ENCODE results near the gene OPA3. TPM values are rescaled to one million over a fixed set of nuclear protein-coding genes. Genes with fewer than 3 reads are reported as not detected.
A peak's percentile ranks its signal among the peaks of the same experiment; 100 is the strongest.
"Not testable (repeated sequence)": the region's sequence is repeated elsewhere in the genome, so short reads cannot be mapped to it uniquely, and the experiment has no call there.

The OPA3 gene
- total and polyA plus RNA-seq, 8 donors: under 0.01 to 27.5 (median 3.7) TPM

- no peak for TF ChIP-seq POLR2AphosphoS5 (IDR thresholded peaks at IDR 0.05)
- TF ChIP-seq EP300 (IDR thresholded peaks at IDR 0.05): no peak
- TF ChIP-seq CTCF (IDR thresholded peaks at IDR 0.05): no peak
- TF ChIP-seq POLR2A (IDR thresholded peaks at IDR 0.05): no peak
- Histone ChIP-seq H3K4me1 (peaks cover 8 to 31% (median 15%) of the 10 kb centered on the region in 4 donors), H3K4me3 (no peak overlapping the region), H3K36me3 (peaks cover 48 to 92% (median 89%) of the 10 kb centered on the region in 4 donors), H3K9me3 (no peaks in the 10 kb centered on the region), H3K27me3 (no peaks in the 10 kb centered on the region), H3K27ac (peak overlapping the region in 3 of 5 donors; percentile 29 to 66 (median 46))
- DNase-seq: no peak
- intact Hi-C loops (cut with DNase I; ENCODE audit: low total_unique reads): no loop called here
- 89 to 100% (median 91%) methylated on average over 7 to 10 of the region's 10 CpGs for WGBS, 5 donors
Measured at GRCh38 chr19:45616704-45617017, 32.1 kb upstream of the OPA3 start.

GRCh38 chr19:45615795-45616703 is 31.4 kb upstream of the OPA3 start:
- Histone ChIP-seq H3K9me3 (no peaks in the 10 kb centered on the region), H3K4me3 (no peak overlapping the region), H3K27me3 (no peaks in the 10 kb centered on the region), H3K27ac (peak overlapping the region; percentile 16 to 76 (median 46)), H3K36me3 (peaks cover 44 to 92% (median 89%) of the 10 kb centered on the region in 4 donors), H3K4me1 (peaks cover 8 to 31% (median 15%) of the 10 kb centered on the region in 4 donors)
- intact Hi-C loops (cut with DNase I; ENCODE audit: low total_unique reads): no loop called here
- no peak for TF ChIP-seq EP300 (IDR thresholded peaks at IDR 0.05)
- TF ChIP-seq POLR2A (IDR thresholded peaks at IDR 0.05): no peak
- no peak for TF ChIP-seq CTCF (IDR thresholded peaks at IDR 0.05)
- TF ChIP-seq POLR2AphosphoS5 (IDR thresholded peaks at IDR 0.05): peak in 1 of 3 donors; percentile 9
- peak; percentile 88 to 96 for DNase-seq
- WGBS, 5 donors: 40 to 44% (median 42%) methylated on average over 28 to 37 of the region's 37 CpGs

GRCh38 chr19:45615056-45615455 is 30.5 kb upstream of the OPA3 start:
- DNase-seq; intact Hi-C loops (cut with DNase I; ENCODE audit: low total_unique reads); H3K27me3 ChIP-seq; H3K9me3 ChIP-seq; H3K4me3 ChIP-seq: not testable (repeated sequence)
- Histone ChIP-seq H3K4me1 (peaks cover 8 to 31% (median 15%) of the 10 kb centered on the region in 4 donors), H3K27ac (peak overlapping the region in 4 of 5 donors; percentile 48 to 76 (median 70)), H3K36me3 (peaks cover 41 to 92% (median 89%) of the 10 kb centered on the region in 4 donors)
- 85 to 90% (median 86%) methylated on average over 9 of the region's 9 CpGs for WGBS, 5 donors

GRCh38 chr19:45613926-45614725 is 29.5 kb upstream of the OPA3 start:
- Histone ChIP-seq H3K27me3 (no peaks in the 10 kb centered on the region), H3K4me1 (peaks cover 8 to 31% (median 15%) of the 10 kb centered on the region in 4 donors), H3K9me3 (no peaks in the 10 kb centered on the region), H3K27ac (peak overlapping the region; percentile 48 to 76 (median 70)), H3K36me3 (peaks cover 41 to 91% (median 89%) of the 10 kb centered on the region in 4 donors), H3K4me3 (no peak overlapping the region)
- WGBS, 5 donors: 55 to 62% (median 61%) methylated on average over 10 of the region's 10 CpGs
- no peak for TF ChIP-seq CTCF (IDR thresholded peaks at IDR 0.05)
- TF ChIP-seq POLR2AphosphoS5 (IDR thresholded peaks at IDR 0.05): peak in 2 of 3 donors; percentile 26 to 51
- intact Hi-C loops (cut with DNase I; ENCODE audit: low total_unique reads): no loop called here
- peak; percentile 31 to 84 for DNase-seq

All from stomach (tissue), 9 donors.